ENCODE measurements around the gene APBA1.

APBA1 gene

DNA sequence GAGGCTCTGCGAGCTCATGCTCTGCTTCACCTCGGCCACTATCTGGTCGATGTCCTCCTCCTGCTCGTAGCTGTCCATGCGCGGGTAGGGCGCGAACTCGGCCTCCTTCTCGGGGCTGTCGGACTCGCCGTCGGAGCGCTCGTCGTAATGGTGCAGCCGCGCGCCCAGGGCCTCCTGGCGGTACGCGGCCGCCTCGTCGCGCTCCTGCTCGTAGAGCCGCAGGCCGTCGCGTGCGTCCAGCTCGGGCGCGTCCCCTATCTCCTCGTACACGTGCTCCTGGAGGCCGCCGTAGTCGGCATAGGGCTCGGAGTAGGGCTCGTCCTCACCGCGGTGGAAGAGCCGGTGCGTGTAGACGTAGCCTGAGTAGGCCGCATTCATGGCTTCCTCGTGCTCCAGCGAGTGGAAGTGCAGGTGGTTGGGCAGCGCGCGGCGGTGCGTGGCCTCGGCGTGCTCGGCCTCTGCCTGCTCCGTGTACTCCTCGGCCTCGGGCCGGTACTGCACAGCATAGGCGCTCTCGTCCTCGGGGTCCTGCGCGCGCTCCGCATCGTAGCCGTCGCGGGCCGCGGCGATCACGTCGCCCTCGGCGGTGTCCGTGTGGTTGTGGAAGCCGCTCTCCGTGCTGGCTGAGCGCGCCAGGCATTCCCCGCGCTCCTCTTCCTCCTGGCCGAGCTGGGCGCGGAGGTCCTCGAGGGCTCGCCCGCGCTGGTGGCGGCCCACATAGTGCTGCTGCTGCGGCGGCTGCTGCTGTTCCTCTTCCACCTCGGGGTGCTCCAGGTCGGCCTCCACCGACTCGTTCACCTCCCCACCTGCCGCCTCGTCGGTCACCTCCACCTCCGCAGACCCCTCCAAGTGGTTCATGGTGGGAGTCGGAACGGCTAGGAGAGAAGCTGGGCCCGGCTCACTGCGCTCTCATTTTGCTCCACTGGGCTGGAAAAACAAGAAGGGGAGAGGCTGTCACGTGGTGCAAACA lies 155.5 kb downstream of the APBA1 start:
- DNase-seq (ENCODE audit: low read depth): no peak
- TF ChIP-seq, protein P1, sequence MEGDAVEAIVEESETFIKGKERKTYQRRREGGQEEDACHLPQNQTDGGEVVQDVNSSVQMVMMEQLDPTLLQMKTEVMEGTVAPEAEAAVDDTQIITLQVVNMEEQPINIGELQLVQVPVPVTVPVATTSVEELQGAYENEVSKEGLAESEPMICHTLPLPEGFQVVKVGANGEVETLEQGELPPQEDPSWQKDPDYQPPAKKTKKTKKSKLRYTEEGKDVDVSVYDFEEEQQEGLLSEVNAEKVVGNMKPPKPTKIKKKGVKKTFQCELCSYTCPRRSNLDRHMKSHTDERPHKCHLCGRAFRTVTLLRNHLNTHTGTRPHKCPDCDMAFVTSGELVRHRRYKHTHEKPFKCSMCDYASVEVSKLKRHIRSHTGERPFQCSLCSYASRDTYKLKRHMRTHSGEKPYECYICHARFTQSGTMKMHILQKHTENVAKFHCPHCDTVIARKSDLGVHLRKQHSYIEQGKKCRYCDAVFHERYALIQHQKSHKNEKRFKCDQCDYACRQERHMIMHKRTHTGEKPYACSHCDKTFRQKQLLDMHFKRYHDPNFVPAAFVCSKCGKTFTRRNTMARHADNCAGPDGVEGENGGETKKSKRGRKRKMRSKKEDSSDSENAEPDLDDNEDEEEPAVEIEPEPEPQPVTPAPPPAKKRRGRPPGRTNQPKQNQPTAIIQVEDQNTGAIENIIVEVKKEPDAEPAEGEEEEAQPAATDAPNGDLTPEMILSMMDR (conservative IDR thresholded peaks at IDR 0.05; ENCODE audit: low read length): no peak
- H3K4me3 ChIP-seq (ENCODE audit: low read length): no peak overlapping the region

DNA sequence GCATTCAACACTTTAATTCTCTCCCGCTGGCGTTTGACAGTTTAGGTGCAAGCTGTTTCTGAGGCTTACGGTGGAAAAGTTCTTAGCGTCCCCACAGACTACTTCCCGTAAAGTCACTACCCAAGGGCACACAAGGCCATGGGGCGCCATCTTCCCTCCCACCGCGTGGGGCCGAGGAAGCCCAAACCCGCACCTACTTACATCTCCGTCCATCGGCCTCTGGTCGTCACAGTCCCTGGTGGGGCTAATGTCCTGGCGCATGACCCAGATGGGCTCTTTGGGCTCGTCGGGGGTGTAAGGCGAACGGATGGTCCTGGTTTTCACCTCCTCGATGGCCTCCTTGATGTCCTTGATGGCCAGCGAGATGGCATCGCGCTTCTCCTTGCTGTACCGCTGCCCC lies 156.4 kb downstream of the APBA1 start:
- TF ChIP-seq, protein P1 (conservative IDR thresholded peaks at IDR 0.05; ENCODE audit: low read length): no peak
- DNase-seq (ENCODE audit: low read depth): no peak
- H3K4me3 ChIP-seq (ENCODE audit: low read length): no peak overlapping the region

DNA sequence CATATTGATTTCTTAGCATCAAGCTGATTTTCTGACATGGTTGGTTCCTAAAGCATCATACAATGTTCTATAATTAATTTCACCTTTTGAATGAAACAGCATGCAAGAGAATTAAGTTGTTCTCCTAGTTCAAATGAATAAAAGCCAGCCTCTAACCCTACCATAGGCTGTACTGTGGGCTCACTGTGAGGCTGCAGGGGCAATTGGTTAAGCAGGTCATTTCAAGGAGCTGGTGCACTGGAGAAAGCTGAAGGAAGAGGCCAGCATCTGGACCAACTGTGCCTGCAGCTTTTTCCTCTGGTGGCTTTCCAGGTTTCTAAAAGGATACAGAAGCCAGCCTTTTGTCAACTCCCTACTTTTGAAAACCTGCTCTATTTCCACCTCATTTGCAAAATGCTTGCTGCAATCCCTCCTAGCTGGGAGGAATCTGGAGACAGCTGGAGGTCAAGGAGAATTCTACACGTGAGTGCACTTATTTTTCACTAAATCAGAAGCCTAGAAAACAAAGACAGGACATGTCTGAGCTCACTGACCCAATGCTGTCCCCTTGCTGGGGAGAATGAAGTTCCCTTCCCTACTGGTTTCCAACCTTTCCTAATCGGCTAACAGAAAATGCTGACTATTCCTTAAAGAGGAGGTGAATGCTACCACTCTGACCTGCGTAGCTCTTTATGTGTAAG lies 158.9 kb downstream of the APBA1 start:
- H3K4me3 ChIP-seq (ENCODE audit: low read length): no peak overlapping the region
- TF ChIP-seq, protein P1 (conservative IDR thresholded peaks at IDR 0.05; ENCODE audit: low read length): no peak
- DNase-seq (ENCODE audit: low read depth): no peak

DNA sequence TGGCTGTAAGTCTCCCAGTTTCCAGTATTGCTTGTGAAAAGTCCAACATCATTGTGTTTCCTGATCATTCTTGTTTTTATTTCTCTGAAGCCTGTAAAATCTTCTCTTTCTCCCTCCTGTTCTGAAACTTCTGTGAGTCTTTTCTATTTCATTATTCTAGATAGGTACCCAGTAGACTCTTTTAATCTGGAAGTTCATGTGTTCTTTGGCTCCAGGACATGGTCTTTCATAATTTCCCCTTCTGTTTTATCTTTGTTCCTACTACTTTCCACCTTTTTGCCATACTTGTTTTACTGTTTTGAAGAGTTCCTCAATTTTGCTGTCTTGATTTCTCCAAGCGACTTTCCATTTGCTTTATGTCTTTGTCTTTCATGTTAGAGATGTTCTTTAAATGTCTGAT lies 168.1 kb downstream of the APBA1 start:
- TF ChIP-seq, protein P1 (conservative IDR thresholded peaks at IDR 0.05; ENCODE audit: low read length): no peak
- no peak for DNase-seq (ENCODE audit: low read depth)
- H3K4me3 ChIP-seq (ENCODE audit: low read length): no peak overlapping the region

DNA sequence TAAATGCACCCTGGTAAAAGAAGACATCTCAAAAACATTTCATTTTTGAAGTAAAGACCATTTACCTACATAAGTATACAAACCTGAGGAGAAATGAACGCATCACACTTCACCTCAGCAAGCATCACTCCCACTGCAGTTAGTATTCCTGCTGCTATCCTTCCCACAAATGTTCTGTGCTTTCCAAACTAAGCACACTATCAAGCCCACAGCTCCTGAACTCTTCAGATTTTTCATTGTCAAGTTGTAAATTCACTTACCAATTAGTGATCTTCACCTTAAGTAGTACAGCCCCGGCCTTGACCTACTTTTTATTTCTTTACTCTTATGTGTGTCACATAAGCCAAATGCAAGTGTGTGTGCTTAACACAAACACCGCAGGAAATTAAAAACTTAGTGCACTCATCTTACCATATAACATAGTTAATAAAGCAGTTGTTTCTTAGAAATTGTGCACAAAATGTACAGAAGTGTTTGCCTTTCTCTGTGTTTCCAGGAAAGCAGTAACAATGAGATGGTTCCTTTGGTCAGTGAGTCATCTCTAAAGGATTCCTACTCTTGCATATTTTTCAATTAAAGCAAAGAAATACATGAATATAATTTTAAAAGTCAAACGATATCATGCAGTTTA lies 169.4 kb downstream of the APBA1 start:
- no peak overlapping the region for H3K4me3 ChIP-seq (ENCODE audit: low read length)
- TF ChIP-seq, protein P1 (conservative IDR thresholded peaks at IDR 0.05; ENCODE audit: low read length): no peak
- peak; percentile 35 for DNase-seq (ENCODE audit: low read depth)

DNA sequence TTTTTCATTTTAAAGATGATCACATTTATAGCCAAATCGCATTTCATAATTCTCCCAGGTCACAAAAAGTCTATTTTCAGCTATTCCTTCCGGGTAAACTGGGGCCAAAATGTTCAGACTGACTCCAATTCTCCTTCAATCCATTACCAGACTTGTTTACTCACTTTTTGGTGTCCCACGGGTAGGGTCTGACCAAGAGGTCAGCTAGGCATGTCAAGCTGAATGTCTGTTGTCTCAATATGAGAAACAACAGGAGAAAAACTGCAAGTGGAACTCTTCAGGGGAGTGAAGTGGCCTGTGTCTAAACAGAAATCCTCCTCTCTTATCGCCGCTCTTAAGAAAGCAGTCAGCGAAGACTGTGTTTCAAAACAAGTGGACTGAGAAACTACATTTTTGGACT lies 171.3 kb downstream of the APBA1 start:
- TF ChIP-seq, protein P1 (conservative IDR thresholded peaks at IDR 0.05; ENCODE audit: low read length): no peak
- DNase-seq (ENCODE audit: low read depth): no peak
- no peak overlapping the region for H3K4me3 ChIP-seq (ENCODE audit: low read length)

Measured in AG10803 (cell line).